GM12878 (cell line): Measurements from ENCODE around the gene ZER1.

Experiments
- ATF3 ChIP-seq: IDR thresholded peaks from 2 replicates; pipeline ENCODE4 v1.6.1; 2011; ENCODE audit warnings: low read depth, mild to moderate bottlenecking, low read length, moderate library complexity, borderline replicate concordance; ENCODE audit errors: extremely low read depth
- CEBPZ ChIP-seq: fragments of 150-350 bp; IDR thresholded peaks from 2 replicates; pipeline ENCODE4 v1.6.1; 2016; ENCODE audit warnings: low read depth, low read length
- CHD2 ChIP-seq: IDR thresholded peaks from 2 replicates; pipeline ENCODE4 v1.6.1; 2011; ENCODE audit warnings: low read depth, low read length, improper control_type of control experiment, borderline replicate concordance
- CREM ChIP-seq: IDR thresholded peaks from 2 replicates; pipeline ENCODE4 v1.6.1; 2014; ENCODE audit warnings: antibody characterized with exemption, low read depth
- CTCF ChIP-seq, 3 experiments: IDR thresholded peaks in 2 of 3; conservative IDR thresholded peaks in 1 of 3; 2 replicates each; pipeline ENCODE4 v1.5.1; 2011; ENCODE audit warnings: low read depth in 3 of 3, low read length in 3 of 3, mild to moderate bottlenecking in 3 of 3, control low read depth in 2 of 3, moderate library complexity in 2 of 3, inconsistent platforms in 1 of 3, mixed read lengths in 1 of 3; ENCODE audit not compliant: control insufficient read depth in 2 of 3, insufficient read depth in 1 of 3; ENCODE audit errors: extremely low read depth in 1 of 3
- EZH2 ChIP-seq: IDR thresholded peaks from 2 replicates; pipeline ENCODE4 v1.6.1; 2012; ENCODE audit warnings: low read depth, mild to moderate bottlenecking, control low read depth, inconsistent platforms, low read length, borderline replicate concordance; ENCODE audit not compliant: control insufficient read depth
- NFYB ChIP-seq: IDR thresholded peaks from 2 replicates; pipeline ENCODE4 v1.6.1; 2011; ENCODE audit warnings: low read depth, mild to moderate bottlenecking, low read length, improper control_type of control experiment, moderate library complexity; ENCODE audit not compliant: insufficient read depth
- POLR2A ChIP-seq: IDR thresholded peaks from 2 replicates; pipeline ENCODE4 v1.6.1; 2011; ENCODE audit warnings: low read depth, mild to moderate bottlenecking, low read length
- SP1 ChIP-seq: IDR thresholded peaks from one replicate; pipeline ENCODE4 v1.6.1; 2011; ENCODE audit warnings: low read depth, low read length
- TCF12 ChIP-seq: IDR thresholded peaks from 2 replicates; pipeline ENCODE4 v1.6.1; 2011; ENCODE audit warnings: low read depth, mild to moderate bottlenecking, low read length
- YY1 ChIP-seq: IDR thresholded peaks from 2 replicates; pipeline ENCODE4 v1.6.1; 2011; ENCODE audit warnings: low read depth, mild to moderate bottlenecking, low read length
- ZNF274 ChIP-seq: IDR thresholded peaks from one replicate; pipeline ENCODE4 v1.8.0; 2011; ENCODE audit not compliant: insufficient read length, insufficient read depth
- TF ChIP-seq, protein P1 (sequence below): IDR thresholded peaks from 2 replicates; pipeline ENCODE4 v1.6.1; 2012; ENCODE audit warnings: low read length, inconsistent platforms
- TF ChIP-seq, protein P2 (sequence below): IDR thresholded peaks from 2 replicates; pipeline ENCODE4 v1.6.1; 2012; ENCODE audit warnings: improper control_type of control experiment, low read depth, low read length; ENCODE audit not compliant: insufficient replicate concordance

DNA sequence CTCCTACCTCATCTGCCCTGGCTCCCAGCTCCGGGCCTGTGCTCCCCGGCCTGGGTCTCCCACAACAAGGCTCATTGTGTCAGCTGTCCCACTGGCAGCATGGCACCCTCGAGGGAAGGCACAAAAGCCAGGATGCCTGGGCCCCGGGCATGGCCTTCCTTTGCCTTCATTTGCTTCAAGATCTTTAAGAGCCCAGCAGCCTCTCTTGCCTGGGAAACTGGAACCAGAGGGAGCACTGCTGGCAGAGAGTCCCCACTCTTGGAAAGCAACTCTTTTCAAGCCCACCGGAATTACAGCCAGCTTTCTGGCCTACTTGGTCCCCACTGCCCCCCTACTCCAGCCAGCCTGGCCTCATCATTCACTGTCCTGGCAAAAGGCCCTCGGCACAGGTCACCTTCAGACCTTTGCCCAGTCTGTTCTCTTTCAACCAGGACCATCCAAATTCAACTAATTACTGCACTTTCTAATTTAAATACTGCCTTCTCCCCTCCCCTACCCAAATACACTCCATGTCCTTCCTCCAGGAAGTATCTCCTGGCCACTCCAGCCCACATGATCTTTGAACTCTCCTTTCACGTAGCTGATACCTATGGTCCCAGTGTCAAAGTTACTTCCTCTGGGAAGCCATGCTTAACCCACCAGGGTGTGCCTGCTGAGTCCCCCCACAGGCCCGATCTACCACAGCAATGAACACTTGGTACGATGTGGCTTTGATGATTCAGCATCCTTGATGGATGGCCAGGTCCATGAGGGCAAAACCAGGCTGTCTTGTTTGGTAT lies 8.9 kb downstream of the ZER1 start:
- TF ChIP-seq EZH2 (no peak), CTCF (IDR thresholded peaks at IDR 0.05 in 2 of 3, conservative IDR thresholded peaks at IDR 0.05 in 1 of 3; ENCODE audit: control insufficient read depth in 2 of 3, extremely low read depth in 1 of 3, insufficient read depth in 1 of 3, low read depth in 3 of 3, low read length in 3 of 3) (no peak), CHD2 (no peak), TCF12 (no peak), NFYB (no peak), ATF3 (no peak), POLR2A (no peak), CEBPZ (no peak), CREM (no peak), SP1 (no peak), YY1 (no peak), ZNF274 (no peak)
- TF ChIP-seq, protein P1, sequence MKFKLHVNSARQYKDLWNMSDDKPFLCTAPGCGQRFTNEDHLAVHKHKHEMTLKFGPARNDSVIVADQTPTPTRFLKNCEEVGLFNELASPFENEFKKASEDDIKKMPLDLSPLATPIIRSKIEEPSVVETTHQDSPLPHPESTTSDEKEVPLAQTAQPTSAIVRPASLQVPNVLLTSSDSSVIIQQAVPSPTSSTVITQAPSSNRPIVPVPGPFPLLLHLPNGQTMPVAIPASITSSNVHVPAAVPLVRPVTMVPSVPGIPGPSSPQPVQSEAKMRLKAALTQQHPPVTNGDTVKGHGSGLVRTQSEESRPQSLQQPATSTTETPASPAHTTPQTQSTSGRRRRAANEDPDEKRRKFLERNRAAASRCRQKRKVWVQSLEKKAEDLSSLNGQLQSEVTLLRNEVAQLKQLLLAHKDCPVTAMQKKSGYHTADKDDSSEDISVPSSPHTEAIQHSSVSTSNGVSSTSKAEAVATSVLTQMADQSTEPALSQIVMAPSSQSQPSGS: no peak
- TF ChIP-seq, protein P2, sequence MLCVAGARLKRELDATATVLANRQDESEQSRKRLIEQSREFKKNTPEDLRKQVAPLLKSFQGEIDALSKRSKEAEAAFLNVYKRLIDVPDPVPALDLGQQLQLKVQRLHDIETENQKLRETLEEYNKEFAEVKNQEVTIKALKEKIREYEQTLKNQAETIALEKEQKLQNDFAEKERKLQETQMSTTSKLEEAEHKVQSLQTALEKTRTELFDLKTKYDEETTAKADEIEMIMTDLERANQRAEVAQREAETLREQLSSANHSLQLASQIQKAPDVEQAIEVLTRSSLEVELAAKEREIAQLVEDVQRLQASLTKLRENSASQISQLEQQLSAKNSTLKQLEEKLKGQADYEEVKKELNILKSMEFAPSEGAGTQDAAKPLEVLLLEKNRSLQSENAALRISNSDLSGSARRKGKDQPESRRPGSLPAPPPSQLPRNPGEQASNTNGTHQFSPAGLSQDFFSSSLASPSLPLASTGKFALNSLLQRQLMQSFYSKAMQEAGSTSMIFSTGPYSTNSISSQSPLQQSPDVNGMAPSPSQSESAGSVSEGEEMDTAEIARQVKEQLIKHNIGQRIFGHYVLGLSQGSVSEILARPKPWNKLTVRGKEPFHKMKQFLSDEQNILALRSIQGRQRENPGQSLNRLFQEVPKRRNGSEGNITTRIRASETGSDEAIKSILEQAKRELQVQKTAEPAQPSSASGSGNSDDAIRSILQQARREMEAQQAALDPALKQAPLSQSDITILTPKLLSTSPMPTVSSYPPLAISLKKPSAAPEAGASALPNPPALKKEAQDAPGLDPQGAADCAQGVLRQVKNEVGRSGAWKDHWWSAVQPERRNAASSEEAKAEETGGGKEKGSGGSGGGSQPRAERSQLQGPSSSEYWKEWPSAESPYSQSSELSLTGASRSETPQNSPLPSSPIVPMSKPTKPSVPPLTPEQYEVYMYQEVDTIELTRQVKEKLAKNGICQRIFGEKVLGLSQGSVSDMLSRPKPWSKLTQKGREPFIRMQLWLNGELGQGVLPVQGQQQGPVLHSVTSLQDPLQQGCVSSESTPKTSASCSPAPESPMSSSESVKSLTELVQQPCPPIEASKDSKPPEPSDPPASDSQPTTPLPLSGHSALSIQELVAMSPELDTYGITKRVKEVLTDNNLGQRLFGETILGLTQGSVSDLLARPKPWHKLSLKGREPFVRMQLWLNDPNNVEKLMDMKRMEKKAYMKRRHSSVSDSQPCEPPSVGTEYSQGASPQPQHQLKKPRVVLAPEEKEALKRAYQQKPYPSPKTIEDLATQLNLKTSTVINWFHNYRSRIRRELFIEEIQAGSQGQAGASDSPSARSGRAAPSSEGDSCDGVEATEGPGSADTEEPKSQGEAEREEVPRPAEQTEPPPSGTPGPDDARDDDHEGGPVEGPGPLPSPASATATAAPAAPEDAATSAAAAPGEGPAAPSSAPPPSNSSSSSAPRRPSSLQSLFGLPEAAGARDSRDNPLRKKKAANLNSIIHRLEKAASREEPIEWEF: no peak
